ENCODE results near the gene SATB2.

The SATB2 gene

DNA sequence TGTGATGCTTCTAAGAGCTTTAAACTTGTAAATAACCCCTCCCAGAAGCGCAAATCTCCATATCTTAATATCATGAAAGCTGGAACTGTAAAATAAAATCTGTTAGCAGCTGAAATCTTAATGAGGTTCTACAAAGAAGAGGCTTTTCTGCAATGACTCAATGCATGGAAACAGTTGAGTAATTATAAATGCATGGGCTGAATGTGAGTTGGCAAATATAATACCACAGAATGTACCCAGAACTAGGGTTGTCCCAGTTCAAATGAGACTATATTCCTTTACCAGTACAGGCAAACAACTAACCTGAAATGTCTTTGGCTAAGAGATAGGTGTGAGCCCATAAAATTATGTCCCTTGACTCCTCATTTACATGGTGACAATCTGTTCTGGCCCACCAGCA, 52.9 kb downstream of the SATB2 start:
- DNase-seq = no peak

DNA sequence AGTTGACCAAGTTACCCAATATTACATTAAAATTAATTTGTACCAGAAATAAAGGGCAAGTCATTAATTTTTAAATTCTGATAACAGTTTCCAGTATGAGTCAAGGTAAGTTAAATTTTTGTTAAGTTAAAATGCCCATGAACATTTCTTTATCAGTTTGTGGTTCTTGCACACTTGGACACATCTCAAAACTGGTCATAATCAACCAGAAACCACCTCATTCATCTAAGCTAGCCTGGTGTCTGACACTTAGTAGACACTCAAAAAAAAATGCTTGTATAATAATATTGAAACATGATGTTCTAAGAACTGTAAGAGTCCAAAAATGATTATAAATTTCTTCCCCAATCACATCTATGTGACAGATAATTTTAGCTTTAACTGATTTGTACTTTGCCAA, 62.4 kb downstream of the SATB2 start:
- no peak for DNase-seq

DNA sequence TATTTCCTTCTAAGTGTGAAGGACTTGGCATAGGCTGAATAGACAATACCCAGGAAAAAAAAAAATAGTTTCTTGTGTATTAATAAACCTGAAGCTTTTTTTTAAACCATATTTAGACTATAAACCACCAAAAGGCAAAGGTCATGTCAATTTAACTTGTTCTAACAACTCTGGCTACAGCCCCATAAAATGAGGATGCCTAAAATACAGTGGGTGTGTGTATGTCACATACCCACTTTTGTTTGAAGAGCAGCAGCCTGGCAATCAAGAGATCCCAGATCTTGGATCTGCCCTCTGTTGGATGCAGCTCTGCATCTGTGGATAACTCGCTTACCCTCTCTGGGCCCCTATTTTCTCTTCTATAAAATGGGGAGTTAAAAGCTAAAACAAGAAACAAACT, 65.4 kb downstream of the SATB2 start:
- DNase-seq = no peak

DNA sequence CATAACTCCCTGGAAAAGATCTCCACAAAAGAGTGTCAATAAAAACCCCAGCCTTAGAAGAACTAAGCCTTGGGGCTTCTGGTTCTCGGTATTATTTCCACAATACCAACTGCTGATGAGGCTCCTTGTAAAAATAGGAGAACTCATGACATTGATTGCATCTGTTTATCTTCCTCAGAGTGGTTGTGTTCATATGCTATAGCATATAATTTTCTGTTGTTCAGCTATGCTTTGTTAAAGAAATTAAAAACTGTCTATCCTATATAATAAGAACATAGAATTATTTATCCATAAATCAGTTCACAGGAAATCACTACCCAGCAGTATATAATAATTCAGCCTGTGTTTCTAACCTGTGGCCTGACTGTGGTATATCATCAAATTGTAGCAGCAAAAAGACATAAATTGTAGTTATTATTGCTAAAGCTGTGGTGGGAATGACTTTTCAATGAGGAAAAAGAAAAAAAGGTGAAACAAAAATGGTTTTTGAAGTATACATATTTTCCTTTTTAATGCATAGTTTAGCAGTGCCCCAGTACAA, 68.9 kb downstream of the SATB2 start:
- no peak for DNase-seq

DNA sequence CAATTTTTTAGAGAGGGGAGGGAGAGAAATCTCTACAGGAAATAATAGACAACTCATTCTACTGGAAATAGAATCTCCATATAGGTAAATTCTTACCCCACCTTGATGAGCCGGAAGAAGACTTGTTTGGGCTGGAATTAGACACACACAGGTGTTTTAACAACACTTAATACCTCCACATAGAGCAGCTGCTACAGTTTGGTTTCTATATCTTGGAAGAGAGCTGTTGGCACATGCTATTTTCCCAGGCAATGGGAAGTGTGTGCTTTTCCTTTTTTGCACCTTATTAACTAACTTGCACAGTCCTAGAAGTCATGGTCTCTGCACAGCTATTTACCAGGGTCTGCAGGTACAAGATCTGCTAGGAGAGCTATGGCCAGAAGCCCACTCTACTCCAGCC, 73.7 kb downstream of the SATB2 start:
- no peak for DNase-seq

DNA sequence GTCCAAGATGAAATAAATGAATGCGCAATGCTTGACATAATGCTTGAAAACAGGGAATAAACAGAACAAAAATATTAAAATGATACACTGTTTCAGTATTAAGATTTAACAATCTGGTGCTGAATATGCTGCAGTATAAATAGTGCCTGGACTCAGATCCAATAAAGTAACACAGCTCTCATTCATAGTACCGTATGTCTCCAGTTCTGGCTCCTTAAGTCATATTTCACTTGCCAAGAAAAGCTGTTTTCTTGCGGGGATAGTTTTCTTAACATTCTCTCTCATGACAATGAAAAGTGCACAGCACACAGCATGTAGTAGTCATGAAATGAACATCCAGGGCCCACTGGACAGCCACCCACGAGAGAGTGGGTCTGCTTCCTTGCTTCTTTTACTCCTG, 74.7 kb downstream of the SATB2 start:
- DNase-seq = no peak

DNA sequence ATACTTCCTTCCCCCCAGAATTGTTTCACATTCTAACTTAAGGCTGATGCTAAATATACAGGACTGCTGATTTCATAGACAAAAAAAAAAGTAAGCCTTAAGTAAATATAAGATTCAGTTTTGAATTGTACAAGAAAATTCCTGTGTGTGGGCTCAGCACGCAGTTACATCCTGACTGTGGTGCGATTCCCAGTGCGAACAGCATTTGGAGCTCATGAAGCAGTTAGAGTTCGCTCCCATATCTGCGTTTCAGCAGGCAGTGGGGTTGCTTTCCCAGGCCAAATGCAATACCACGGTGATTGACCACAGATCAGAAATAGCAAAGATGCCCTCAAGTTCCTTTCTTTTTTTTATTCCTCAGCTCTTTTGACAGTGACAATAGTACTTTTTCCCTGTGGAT, 75.6 kb downstream of the SATB2 start:
- DNase-seq = no peak

DNA sequence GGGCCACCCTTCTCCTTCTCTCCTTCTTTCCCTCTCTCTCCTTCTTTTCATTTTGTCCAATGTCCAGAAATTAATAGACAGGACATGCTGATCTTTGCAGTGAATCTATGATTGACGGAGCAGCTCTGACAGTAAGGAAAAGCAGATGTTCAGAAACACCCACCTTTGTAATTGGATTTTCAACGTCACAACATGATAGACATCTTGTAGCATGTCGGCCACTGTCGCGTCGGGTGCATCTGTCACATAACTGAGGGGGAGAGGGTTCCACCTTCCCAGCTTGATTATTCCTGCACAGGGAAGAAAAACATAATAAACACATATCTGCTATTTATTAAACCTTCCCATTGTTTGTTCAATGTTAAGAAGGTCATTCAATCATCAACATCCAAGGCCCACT, 76.2 kb downstream of the SATB2 start:
- DNase-seq = no peak

DNA sequence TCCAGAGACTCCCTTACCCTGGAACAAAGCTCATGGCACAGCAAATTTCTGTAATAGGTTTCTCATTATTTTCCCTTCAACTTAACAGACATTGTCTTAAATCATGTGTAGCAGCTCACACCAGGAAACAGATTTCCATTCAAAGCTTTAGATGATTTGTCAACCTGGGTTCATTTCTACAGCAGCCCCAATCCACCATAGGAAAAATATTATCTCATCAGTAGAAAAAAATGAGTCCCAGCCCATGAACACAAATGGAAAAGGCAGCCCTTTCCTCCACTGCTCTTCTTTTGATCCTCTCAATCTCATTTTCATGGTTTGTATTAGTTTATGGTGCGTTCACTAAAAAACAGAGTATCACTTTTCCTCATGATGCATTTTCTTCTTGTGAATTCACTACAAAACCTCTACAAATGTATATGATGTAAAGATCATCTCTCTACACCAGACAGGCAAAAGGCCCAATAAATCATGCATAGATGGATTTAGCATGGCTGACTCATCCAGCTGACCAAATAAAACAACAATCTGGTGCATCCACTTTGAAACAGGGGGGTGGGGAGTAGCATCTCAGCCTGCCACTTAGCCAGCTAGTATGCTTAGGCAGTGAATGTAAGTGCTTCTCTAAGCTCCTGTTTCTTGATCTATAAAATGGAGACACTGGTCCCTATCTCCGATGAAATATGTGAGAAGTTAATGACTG, 78.6 kb downstream of the SATB2 start:
- no peak for DNase-seq

DNA sequence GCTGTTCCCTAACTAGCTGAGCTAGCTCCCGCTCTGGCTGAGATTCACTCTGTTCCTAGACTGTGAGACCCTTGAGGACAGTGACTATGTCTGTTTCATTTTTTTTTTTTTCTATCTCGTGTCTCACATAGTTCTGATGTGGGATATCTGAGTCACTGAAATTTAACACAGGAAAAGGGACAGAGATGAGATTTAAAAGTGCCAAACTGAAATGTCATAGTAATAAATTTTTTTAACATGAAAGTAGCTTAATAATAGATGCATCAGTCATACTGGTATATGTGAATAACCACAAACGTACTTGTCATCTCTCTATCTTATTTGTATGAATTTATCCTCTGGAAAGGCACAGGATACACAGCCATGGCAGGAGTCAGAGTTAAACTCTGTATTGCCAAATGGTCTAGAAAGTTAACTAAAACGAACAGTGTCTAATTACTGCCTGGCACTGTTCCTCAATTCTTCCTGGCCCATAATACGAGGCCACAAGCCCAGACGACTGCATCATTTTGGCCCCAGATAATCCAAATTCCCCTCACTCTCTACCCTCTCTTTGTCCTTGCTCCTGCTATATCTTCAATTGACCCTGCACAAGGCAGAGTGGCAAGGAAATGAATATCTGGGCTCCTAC, 87.5 kb downstream of the SATB2 start:
- no peak for DNase-seq

DNA sequence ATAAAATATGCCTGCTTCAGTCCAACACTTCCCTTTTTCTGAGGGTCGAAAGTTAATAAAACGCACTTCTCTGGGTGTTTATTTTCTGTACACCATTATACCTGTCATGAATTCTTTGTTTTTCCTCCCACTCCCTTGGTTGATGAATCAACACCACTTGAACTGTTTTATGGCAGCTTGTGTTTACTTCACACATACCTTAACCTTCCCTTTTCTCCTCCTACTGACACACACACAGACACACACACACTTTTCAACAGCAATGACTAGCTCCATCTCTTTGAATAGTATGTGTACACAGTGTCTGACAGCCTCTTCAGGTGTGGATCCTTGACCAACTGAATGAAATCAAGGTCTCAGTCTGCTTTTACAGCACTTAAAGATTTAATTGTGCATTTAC, 91.3 kb downstream of the SATB2 start:
- no peak for DNase-seq

DNA sequence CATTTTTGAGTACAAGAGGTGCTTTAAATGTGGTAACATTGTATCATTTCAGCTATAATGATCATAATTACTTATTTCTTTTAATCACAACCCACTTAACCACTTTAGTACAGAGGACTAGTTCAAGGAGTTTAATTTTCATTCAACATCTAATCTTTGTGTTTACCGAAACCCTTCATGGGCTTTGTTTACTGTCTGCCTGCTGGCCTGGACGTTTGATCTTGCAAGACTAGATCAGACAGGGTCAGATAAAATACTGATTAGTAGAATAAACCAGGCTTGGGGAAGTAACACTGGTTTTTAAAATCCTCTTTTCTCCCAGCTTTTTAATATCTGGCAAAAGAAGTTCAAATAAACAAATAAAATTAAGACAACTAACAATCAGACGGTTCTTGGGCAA, 93.6 kb downstream of the SATB2 start:
- no peak for DNase-seq

DNA sequence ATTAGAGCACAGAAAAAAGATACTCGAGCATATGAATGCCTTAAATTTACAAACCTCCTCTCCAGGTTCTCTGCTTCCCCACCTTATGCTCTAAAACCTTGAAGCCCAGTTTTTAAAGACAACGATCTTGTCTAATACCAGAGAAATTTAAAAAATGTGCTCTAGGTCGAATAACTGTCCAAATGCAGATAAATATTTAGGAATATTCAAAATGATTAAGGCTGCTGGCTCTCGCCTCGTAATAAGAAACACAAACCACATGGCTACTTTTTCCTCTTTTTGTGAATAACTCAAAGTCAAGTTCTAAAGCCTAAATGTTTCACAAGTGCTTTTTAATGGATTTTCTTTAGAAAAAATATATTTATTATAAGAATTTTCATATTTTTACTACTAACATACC, 101.3 kb downstream of the SATB2 start:
- no peak for DNase-seq

DNA sequence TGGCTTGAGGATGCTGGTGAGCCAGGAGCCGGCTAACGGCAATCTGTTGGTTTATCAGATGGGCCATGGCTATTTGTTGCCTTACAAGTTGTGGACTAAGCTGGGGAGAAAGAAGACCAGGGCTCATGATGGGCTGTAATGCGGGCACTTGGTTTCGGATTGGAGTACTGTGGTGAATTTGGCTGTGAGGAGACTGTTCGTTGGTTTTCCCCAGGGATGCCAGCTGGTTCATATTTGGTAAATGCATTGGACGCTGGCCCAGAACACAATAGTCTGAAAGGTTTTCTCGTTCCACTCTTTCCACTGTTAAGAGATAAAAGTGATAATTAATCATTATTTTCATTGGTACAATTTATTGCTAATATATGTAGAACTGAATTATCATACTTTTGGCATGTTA, 108.9 kb downstream of the SATB2 start:
- DNase-seq = no peak

DNA sequence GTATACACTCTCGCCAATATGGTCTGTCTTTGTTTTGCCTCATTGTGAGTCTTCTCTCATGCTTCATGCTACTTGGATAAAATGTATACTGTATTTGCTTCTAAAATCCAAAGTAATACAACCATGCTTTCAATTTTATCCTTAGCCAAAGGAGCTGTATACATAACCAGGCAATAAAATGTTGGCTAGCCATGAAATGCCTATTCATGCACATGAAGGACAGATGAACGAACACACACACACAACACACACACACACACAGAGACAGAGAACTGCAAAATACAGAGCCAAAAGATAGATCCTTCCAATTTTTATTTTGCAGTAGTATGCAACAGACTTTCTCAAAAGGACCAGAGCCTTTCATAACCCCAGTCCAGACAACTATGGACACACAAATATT, 113.7 kb downstream of the SATB2 start:
- no peak for DNase-seq

DNA sequence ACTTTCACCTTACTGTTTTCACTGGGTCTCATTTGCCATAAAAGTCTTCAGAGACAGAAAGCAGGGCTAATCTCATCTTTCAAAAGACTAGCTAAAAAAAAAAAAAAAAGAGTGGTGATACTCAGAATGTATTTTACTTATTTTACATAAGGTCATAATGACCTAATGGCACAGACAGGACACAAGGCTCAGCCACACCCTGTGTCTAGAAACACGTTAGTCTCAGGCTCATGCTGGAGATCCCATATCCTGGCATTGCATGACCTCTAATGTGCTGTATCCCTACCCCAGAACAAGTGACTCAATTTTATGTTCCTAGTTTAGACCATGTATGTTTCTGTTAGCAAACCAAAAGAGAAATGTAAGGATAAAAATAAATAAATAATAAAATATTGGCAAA, 115.4 kb downstream of the SATB2 start:
- DNase-seq = no peak

DNA sequence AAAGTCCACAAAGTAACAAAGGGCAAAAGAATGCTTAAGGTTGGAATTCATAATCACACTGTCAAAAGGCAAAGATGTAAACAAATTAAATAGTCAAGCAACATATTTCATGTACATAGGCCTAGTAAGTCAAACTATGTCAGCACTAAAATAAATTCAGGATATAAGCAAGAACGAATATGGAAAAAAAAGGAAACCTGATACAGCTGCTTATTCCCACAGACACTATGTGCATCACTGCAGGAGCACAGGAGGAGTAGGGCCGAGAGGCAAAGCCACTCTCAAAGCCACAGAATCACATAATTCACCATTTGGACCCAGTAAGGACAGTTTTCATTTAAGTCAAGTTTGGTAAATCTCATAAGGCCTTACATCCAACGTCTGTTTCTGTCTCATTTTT, 116.6 kb downstream of the SATB2 start:
- DNase-seq = no peak

DNA sequence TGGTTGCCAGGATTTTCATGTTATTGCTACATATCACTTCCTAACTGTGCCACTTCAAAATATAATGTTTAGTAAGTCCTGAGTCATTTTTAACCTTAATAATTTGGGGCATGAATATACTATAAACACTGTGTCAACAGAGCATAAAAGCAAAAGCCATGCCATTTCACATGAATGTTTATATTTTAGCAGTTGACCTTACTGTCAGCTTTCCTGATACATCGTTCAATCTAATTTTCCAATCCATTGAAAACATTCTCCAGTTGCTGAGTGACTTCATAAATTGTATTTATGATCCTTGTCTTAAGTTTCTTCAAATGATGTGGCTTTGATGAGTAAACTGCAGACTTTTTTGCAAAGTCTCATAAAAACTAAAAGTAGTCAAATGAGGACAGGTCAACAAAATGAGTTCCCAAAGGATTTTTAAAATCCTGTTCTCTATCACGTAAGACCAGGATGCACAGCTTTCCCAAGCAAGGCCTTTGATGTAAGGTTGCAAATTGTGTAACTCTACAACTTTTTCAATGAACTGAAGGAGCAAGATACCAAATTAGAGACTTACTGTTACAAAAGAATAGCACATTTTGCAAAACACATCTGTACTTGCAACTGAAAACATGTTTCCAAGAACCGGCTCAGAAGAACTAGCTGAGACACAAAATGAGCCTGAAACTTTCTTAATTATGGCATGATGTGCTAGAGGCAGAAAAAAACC, 117.7 kb downstream of the SATB2 start:
- DNase-seq = no peak

DNA sequence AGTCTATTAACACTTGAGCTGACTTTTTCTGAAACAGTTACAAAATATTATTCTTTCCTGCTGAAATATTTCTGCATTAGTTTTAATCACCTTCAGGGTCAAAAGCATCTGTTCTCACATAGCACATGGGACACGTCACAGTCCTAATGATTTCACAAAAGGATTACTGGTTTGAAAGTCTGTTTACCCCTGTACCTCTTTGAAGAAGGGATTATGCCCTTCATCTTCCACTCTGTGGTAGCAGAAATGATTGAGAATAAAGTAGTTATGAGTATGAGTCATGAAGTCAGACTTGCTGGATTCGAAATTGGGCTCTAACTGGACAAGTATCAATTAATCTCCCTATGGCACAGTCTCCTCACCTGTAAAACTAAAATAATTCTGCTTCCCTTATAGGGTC, 121.2 kb downstream of the SATB2 start:
- no peak for DNase-seq

DNA sequence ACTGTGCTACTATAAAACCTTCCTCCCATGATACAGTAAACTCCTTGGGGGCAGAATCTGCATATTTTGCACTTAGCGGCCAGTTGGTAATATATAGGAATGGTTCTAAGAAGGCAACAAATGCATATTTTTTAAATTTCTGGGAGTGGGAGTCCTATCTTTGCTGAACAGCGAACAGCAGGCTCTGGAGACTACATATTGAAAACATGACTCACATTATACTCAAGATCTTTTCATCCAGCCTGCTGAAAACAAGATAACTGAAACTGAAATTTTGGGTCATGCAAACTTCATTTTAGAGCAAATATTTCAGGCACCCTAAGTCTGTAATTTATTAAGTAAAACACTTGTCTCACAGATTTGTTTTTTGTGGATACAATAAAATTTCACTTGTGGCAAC, 122.2 kb downstream of the SATB2 start:
- no peak for DNase-seq

DNA sequence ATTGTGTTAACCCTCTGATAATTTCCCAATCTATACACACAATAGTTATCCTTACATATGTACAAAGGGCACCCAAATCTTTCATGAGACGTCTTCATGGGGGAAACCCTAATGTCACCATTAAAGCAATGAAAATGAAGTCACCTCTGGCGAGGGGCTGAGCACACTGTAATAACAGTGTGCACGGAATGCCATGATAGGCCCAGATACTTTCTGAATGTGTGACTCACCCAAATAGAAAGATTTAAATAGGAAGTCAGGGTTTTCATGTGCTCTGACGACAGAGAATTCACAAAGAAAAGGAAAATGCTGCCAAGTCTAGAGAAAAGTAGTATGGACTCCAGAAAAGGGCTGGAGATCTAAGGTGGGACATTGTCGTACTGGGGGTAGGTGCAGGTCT, 128.3 kb downstream of the SATB2 start:
- no peak for DNase-seq

DNA sequence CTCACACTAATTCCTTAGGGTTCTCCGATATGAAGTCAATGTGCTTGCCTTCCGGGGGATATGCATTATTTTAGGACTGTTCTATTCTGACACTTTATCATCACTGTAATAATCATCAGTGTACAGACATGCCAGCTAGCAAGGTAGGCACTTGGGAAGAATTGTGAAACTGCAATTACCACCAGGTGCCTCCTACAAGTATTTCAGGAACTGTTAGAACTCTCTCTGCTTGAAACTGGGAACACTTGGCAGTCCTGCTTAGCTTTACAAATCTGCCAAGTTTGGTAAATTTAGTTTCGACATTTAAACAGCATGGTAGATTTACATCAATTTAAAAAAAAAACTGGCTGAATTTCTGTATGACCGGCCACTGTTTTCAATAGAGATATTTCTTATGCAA, 128.7 kb downstream of the SATB2 start:
- no peak for DNase-seq

DNA sequence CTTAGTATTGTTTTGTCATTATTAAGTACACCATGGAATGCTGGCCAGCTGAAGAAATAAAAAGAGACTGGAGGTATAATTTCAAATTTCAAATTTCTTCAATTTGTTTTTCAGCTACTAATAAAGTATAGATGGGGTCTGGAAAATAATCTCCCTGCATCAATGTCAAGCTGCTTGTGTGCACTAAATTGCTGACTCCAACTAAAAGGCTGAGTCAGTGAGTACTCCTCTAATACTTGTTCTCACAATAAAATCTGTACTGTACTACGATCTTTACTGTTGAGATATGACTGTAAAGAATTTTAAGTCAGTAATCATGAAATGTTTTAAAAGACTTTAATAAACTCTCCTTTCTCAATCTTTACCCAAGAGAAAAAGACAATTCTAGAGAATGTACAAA, 131.9 kb downstream of the SATB2 start:
- DNase-seq = no peak

DNA sequence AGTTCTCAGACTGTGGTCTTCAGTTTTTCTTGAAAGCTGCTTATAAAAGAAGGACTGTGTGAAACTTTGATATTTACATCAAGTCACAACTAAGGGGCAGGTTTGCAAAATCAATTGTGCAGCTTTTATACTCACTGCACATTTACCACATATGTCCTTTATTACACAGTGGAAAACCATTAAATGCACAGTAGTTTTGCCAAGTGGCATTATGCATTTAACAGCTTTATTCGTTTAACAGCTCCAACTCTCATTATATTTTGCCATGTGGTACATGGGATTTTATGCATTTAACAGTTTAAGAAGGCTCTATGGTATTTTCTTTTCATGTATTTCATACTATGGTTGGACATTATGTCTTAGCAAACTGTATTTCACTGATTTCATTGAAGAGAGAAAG, 135.6 kb downstream of the SATB2 start:
- no peak for DNase-seq

Data from activated naive CD4-positive, alpha-beta T cell treated with Interleukin-2 at 50 U/mL for 16 hours (primary cell).